GM12873 (cell line): Measurements from ENCODE around the gene MLLT10.

ENCODE experiments used
- CTCF ChIP-seq: IDR thresholded peaks from 2 replicates; pipeline ENCODE4 v1.5.1; 2012; ENCODE audit warnings: low read depth, mild to moderate bottlenecking, moderate library complexity, low read length, control low read depth; ENCODE audit not compliant: insufficient read depth; ENCODE audit errors: missing control alignments

Gene MLLT10

DNA sequence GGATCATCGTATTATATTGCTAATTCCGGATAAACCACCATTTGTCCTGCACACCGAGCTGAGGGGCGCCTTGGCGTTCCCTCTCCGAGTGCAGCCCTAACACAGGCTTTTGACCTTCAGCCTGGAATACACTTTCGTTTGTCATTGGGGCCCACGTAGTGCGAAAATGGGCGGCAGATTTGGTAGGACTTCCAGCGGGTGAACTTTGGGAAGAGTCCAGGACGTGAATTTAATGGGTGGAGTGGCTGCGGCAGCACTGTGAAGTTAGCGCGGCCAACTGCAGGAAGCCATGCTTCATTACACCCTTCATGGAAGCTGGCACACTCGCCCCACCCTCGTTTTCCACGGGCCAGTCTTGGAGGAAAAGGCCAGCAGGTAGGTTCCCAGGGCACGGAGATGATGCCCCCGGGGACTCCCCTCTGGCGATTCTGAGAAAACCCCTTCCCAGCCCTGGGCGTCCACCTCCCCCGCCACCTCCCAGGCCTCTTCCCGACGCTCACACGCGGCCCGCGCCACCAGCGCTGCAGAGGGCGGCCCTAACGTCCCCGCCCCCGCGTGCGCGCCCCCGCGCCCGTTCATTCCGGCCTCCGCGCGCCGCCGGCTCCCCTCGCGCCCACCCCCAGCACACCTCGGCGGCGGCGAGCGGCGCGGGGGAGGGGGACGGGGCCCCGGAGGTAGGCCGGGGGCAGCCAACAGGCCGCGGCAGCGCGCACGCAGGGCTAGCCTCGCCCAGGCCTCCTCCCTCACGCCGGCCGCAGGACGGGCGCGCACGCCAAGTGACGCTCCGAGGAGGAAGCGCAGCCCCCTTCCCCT, at the start of gene MLLT10:
Gene MLLT10 (plus strand): TSS at position 766 of the 813 bp plus-strand sequence. CDS start 413 bp downstream, outside the sequence.
- peak; percentile 12 for TF ChIP-seq CTCF

GRCh38 chr10:21487416-21488180, 46.4 kb upstream of the MLLT10 start:
- no peak for TF ChIP-seq CTCF

DNA sequence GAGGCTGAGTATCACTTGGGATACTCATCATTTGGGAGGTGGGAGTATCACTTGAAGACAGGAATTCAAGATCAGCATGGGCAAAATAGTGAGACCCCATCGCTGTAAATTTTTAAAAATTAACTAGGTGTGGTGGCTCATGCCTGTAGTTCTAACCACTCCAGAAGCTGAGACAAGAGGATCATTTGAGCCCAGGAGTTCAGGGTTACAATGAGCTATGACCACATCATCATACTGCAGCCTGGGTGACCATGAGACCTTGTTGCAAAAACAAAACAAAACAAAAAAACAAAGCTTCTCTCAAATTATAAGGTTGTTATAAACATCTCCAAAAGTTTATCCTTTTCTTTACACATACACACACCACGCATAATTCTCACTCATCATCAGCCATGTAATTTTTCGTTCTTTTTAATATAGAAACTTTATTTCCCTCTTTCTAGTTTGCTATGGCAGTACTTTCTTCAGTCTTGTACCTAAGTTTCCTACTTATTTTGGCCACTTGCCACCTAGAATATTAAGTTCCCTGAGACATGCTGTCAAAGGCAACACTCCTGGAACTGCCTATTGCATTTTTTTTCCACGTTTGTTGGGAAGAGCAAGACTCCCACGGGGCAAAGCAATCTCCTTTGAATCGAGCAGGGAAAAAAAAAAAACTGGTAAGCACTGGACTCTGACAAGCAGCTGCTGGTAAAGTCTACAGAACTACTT, 45.6 kb upstream of the MLLT10 start:
- no peak for TF ChIP-seq CTCF

- TF ChIP-seq CTCF = no peak
These were observed 45.0 kb upstream of the MLLT10 start for GRCh38 chr10:21488957-21489446.

- TF ChIP-seq CTCF = no peak
These were observed 43.9 kb upstream of the MLLT10 start for GRCh38 chr10:21490028-21490710.

GRCh38 chr10:21490711-21491105, 43.3 kb upstream of the MLLT10 start:
- no peak for TF ChIP-seq CTCF
